GM23338 (cell line): ENCODE data around the gene DFFB.

Experiments used
- CREB1 ChIP-seq: fragments of 250-450 bp; sonication (Bioruptor Pico); IDR thresholded peaks from 2 replicates; pipeline ENCODE4 v1.5.0; 2020; ENCODE audit warnings: low read depth, mild to moderate bottlenecking, moderate library complexity
- EZH2 ChIP-seq: fragments of 200-600 bp; sonication (generic); IDR thresholded peaks from one replicate; pipeline ENCODE4 v1.8.0; 2017; ENCODE audit warnings: antibody characterized with exemption, mild to moderate bottlenecking, low read depth; ENCODE audit not compliant: unreplicated experiment
- POLR2AphosphoS5 ChIP-seq: IDR thresholded peaks from 2 replicates; pipeline ENCODE4 v1.6.1; 2016; ENCODE audit warnings: antibody characterized with exemption, low read depth
- ZNF331 ChIP-seq: fragments of 250-450 bp; sonication (Bioruptor Pico); IDR thresholded peaks from 2 replicates; pipeline ENCODE4 v1.5.0; 2020; ENCODE audit warnings: low read depth, mild to moderate bottlenecking, moderate library complexity
- TF ChIP-seq, protein P1 (sequence below), 2 experiments: fragments of 200-600 bp in 1 of 2; sonication (generic) in 1 of 2; conservative IDR thresholded peaks; 2 replicates each; pipeline versions ENCODE4 v1.5.1 to v1.6.1; 2016 to 2017; ENCODE audit warnings: antibody characterized with exemption in 2 of 2, low read depth in 2 of 2, mild to moderate bottlenecking in 2 of 2, moderate library complexity in 1 of 2
- TF ChIP-seq, protein P2 (sequence below): IDR thresholded peaks from one replicate; pipeline ENCODE4 v1.6.1; 2018; ENCODE audit warnings: antibody characterized with exemption; ENCODE audit not compliant: unreplicated experiment

DNA sequence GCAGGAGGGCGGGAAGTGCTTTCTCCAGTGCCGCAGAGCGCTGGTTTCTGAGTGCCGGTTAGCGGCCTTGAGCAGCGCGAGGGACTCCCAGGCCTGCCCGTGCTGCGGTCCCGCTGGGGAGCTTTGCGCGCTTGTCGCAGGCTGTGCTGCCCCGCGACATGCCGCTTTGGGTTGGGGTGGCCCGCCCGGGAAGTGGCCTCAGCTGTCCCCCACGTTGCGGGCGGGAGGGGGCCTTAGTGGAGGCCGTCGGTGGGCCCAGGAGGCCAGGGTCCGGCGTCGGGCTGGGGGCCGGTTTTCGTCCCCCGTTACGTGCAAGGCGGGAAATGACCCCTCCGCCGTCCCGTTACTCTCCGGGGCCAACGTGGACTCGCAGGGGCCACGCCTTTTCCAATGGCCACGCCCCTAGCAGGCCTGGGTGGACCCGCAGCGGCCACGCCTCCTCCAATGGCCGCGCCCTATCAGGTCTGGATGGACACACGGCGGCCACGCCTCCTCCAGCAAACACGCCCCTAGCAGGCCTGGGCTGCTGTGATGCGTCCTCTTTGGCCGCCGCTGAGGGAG is 43.8 kb downstream of the DFFB start:
- TF ChIP-seq, protein P1, sequence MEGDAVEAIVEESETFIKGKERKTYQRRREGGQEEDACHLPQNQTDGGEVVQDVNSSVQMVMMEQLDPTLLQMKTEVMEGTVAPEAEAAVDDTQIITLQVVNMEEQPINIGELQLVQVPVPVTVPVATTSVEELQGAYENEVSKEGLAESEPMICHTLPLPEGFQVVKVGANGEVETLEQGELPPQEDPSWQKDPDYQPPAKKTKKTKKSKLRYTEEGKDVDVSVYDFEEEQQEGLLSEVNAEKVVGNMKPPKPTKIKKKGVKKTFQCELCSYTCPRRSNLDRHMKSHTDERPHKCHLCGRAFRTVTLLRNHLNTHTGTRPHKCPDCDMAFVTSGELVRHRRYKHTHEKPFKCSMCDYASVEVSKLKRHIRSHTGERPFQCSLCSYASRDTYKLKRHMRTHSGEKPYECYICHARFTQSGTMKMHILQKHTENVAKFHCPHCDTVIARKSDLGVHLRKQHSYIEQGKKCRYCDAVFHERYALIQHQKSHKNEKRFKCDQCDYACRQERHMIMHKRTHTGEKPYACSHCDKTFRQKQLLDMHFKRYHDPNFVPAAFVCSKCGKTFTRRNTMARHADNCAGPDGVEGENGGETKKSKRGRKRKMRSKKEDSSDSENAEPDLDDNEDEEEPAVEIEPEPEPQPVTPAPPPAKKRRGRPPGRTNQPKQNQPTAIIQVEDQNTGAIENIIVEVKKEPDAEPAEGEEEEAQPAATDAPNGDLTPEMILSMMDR (conservative IDR thresholded peaks at IDR 0.05; ENCODE audit: low read depth in 2 of 2) = no peak
- TF ChIP-seq EZH2 (no peak), CREB1 (CRISPR knock-in tag) (no peak), ZNF331 (CRISPR knock-in tag) (no peak), POLR2AphosphoS5 (peak; percentile 55)
- TF ChIP-seq, protein P2, sequence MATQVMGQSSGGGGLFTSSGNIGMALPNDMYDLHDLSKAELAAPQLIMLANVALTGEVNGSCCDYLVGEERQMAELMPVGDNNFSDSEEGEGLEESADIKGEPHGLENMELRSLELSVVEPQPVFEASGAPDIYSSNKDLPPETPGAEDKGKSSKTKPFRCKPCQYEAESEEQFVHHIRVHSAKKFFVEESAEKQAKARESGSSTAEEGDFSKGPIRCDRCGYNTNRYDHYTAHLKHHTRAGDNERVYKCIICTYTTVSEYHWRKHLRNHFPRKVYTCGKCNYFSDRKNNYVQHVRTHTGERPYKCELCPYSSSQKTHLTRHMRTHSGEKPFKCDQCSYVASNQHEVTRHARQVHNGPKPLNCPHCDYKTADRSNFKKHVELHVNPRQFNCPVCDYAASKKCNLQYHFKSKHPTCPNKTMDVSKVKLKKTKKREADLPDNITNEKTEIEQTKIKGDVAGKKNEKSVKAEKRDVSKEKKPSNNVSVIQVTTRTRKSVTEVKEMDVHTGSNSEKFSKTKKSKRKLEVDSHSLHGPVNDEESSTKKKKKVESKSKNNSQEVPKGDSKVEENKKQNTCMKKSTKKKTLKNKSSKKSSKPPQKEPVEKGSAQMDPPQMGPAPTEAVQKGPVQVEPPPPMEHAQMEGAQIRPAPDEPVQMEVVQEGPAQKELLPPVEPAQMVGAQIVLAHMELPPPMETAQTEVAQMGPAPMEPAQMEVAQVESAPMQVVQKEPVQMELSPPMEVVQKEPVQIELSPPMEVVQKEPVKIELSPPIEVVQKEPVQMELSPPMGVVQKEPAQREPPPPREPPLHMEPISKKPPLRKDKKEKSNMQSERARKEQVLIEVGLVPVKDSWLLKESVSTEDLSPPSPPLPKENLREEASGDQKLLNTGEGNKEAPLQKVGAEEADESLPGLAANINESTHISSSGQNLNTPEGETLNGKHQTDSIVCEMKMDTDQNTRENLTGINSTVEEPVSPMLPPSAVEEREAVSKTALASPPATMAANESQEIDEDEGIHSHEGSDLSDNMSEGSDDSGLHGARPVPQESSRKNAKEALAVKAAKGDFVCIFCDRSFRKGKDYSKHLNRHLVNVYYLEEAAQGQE = no peak
